DND-41 (cell line): ENCODE results near the gene AXIN1.

Experiments
- EZH2 ChIP-seq: IDR thresholded peaks from 3 replicates; pipeline ENCODE4 v1.6.1; 2012; ENCODE audit warnings: borderline replicate concordance, low read depth, mild to moderate bottlenecking, moderate library complexity, low read length, inconsistent platforms; ENCODE audit not compliant: severe bottlenecking
- TF ChIP-seq, protein P1 (sequence below): IDR thresholded peaks from 2 replicates; pipeline ENCODE4 v1.5.1; 2012; ENCODE audit warnings: borderline replicate concordance, low read length, moderate library complexity, mild to moderate bottlenecking; ENCODE audit not compliant: poor library complexity, severe bottlenecking; ENCODE audit errors: extremely low read depth

DNA sequence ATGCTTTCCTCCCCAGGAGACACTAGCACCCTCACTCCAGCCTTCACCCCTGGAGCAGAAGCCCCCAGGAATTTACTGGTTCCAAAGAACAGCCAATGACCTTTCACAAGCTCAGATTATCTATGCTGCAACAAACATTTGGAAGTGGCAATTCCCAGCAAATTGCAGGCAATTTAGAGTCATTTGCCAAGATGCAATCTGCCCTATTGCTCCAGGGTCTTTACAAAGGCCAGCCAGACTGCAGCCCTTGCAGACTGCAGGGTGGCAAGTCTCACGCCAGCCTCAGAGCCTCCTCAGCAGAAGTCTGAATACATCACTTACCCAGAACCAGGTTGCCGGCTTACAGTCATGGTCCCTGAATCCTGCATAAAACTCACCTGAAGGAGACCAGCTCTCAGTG lies 21.8 kb downstream of the AXIN1 start:
- TF ChIP-seq, protein P1, sequence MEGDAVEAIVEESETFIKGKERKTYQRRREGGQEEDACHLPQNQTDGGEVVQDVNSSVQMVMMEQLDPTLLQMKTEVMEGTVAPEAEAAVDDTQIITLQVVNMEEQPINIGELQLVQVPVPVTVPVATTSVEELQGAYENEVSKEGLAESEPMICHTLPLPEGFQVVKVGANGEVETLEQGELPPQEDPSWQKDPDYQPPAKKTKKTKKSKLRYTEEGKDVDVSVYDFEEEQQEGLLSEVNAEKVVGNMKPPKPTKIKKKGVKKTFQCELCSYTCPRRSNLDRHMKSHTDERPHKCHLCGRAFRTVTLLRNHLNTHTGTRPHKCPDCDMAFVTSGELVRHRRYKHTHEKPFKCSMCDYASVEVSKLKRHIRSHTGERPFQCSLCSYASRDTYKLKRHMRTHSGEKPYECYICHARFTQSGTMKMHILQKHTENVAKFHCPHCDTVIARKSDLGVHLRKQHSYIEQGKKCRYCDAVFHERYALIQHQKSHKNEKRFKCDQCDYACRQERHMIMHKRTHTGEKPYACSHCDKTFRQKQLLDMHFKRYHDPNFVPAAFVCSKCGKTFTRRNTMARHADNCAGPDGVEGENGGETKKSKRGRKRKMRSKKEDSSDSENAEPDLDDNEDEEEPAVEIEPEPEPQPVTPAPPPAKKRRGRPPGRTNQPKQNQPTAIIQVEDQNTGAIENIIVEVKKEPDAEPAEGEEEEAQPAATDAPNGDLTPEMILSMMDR: no peak
- no peak for TF ChIP-seq EZH2
